Measurements from ENCODE around the gene ZCWPW1.

GRCh38 chr7:100418930-100419659, 9.4 kb downstream of the ZCWPW1 start:
- TF ChIP-seq POLR2A (IDR thresholded peaks at IDR 0.05) (no peak), CTCF (IDR thresholded peaks at IDR 0.05) (no peak)
